Measurements from ENCODE around the gene CFAP73. TPM values are rescaled to one million over a fixed set of nuclear protein-coding genes. Genes with fewer than 3 reads are reported as not detected.

The CFAP73 gene
- total RNA-seq, 2 donors from 2014 or later, result 0.99 TPM; not detected in 1

DNA sequence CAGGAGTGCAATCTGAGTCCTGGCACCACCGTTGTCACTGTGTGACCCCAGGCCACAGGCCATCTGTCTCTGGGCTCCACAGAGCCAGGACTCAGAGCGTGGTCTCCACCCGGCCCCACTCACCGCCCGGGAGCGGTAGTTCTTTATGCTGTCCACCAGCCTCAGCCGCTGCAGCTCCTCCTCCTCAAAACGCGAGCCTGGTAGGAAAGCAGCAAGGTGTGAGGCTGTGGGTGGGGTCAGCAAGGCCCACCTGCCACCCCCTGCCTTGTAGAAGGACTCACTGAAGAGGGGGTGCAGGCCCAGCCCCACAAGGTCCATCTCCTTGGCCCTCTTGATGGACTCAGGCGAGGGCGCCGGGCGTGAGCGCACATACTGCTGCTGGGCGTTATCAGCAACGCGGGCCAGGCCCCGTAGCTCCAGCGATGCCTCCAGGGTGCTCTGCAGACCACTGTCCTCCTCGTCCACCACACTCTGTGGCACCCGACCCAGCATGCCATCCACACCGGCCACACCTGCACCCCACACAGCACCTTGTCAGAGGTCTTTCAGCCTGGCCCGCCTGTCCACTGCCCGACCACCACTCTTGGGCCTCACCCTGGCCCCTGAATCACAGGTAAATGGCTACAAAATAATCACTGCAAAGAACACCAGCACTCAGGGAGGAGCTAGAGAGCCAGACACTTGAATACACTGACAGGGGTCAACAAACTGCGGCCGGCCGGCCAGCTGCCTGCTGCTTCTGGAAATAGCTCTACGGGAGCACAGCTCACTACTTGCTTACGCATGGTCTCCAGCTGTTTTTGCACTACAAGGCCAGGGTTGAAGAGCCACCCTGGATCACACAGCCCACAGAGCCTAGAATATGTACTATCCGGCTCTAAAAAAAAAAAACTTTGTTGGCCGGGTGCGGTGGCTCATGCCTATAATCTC lies 16.3 kb downstream of the CFAP73 start:
- peaks cover 25 to 47% of the 10 kb centered on the region in 2 donors for H3K36me3 ChIP-seq (replicated peaks in 1 of 2; ENCODE audit: insufficient read depth in 1 of 2, low read depth in 2 of 2)

GRCh38 chr12:113167868-113168267 lies 18.3 kb downstream of the CFAP73 start:
- H3K4me3 ChIP-seq, result no peak overlapping the region
- no peaks in the 10 kb centered on the region for H3K9me3 ChIP-seq
- TF ChIP-seq CTCF (IDR thresholded peaks at IDR 0.05) (no peak), POLR2A (IDR thresholded peaks at IDR 0.05) (no peak)
- DNase-seq (no peak), ATAC-seq (no peak)
- no peaks in the 10 kb centered on the region for H3K27me3 ChIP-seq
- H3K4me1 ChIP-seq, result peaks cover 3% of the 10 kb centered on the region
- peaks cover 25 to 55% of the 10 kb centered on the region in 2 donors for H3K36me3 ChIP-seq (replicated peaks in 1 of 2; ENCODE audit: insufficient read depth in 1 of 2, low read depth in 2 of 2)
- H3K27ac ChIP-seq, result no peak overlapping the region
- intact Hi-C loops (cut with DNase I), result no loop called here
- 91% methylated on average over 7 to 10 of the region's 10 CpGs for WGBS, 2 donors

More for the DNA sequence above, 16.3 kb downstream of the CFAP73 start:
- intact Hi-C loops (cut with DNase I), result no loop called here
- H3K27me3 ChIP-seq, result no peaks in the 10 kb centered on the region
- H3K4me3 ChIP-seq, result no peak overlapping the region
- DNase-seq, result no peak
- no peak overlapping the region for H3K27ac ChIP-seq
- no peak for ATAC-seq
- WGBS, 2 donors, result 93 to 96% methylated on average over 23 to 32 of the region's 32 CpGs
- TF ChIP-seq POLR2A (IDR thresholded peaks at IDR 0.05), result no peak
- no peak for TF ChIP-seq CTCF (IDR thresholded peaks at IDR 0.05)
- H3K4me1 ChIP-seq, result peaks cover 14% of the 10 kb centered on the region
- H3K9me3 ChIP-seq, result no peaks in the 10 kb centered on the region

- no peak for ATAC-seq
- 87 to 91% methylated on average over 4 to 13 of the region's 13 CpGs for WGBS, 2 donors
Observed at GRCh38 chr12:113169697-113170096, 20.2 kb downstream of the CFAP73 start.

GRCh38 chr12:113170457-113170856 lies 20.9 kb downstream of the CFAP73 start:
- no peak overlapping the region for H3K27ac ChIP-seq
- H3K4me3 ChIP-seq, result no peak overlapping the region
- no peak for DNase-seq
- intact Hi-C loops (cut with DNase I), result loop anchor here (5.0 kb wide), 1 partner anchor 118 kb away; no protein-coding TSS in a partner anchor
- H3K9me3 ChIP-seq, result no peaks in the 10 kb centered on the region
- no peak for ATAC-seq
- 90 to 97% methylated on average over 5 of the region's 5 CpGs for WGBS, 2 donors
- H3K4me1 ChIP-seq, result no peaks in the 10 kb centered on the region
- no peaks in the 10 kb centered on the region for H3K27me3 ChIP-seq
- TF ChIP-seq CTCF (IDR thresholded peaks at IDR 0.05) (no peak), POLR2A (IDR thresholded peaks at IDR 0.05) (no peak)
- peaks cover 17 to 52% of the 10 kb centered on the region in 2 donors for H3K36me3 ChIP-seq (replicated peaks in 1 of 2; ENCODE audit: insufficient read depth in 1 of 2, low read depth in 2 of 2)

More at GRCh38 chr12:113169697-113170096, 20.2 kb downstream of the CFAP73 start:
- H3K4me1 ChIP-seq, result no peaks in the 10 kb centered on the region
- no peak overlapping the region for H3K4me3 ChIP-seq
- peaks cover 25 to 56% of the 10 kb centered on the region in 2 donors for H3K36me3 ChIP-seq (replicated peaks in 1 of 2; ENCODE audit: insufficient read depth in 1 of 2, low read depth in 2 of 2)
- H3K9me3 ChIP-seq, result no peaks in the 10 kb centered on the region
- intact Hi-C loops (cut with DNase I), result loop anchor here (5.0 kb wide), 1 partner anchor 117 kb away; no protein-coding TSS in a partner anchor
- no peak overlapping the region for H3K27ac ChIP-seq
- H3K27me3 ChIP-seq, result no peaks in the 10 kb centered on the region
- TF ChIP-seq POLR2A (IDR thresholded peaks at IDR 0.05) (no peak), CTCF (IDR thresholded peaks at IDR 0.05) (no peak)
- no peak for DNase-seq

Data from body of pancreas (tissue), 4 donors.